ENCODE results near the gene NLGN1.

DNA sequence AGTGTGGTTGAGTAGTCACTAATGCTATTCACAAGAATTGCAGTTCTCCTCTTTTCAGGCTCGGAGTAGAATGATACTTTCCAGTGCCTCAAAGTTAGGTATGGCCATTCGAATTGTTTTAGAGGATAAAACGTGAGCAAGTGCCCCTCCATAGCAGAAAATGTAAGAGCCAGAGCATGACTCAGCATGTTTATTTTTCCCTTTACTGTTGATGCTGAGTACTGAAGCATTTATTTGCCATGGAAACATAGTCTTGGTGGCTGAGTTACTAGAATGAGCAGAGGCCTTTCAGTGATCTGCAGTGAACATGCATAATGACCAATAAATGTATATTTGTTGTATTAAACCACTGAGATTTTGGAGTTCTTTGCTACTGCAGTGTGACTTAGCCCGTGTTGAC lies 540.6 kb downstream of the NLGN1 start:
- TF ChIP-seq RAD21 (conservative IDR thresholded peaks at IDR 0.05 in 1 of 2, IDR thresholded peaks at IDR 0.05 in 1 of 2) (no peak), CTCF (IDR thresholded peaks at IDR 0.05) (no peak), MYC (IDR thresholded peaks at IDR 0.05; ENCODE audit: borderline replicate concordance, low read length) (no peak), SMC3 (IDR thresholded peaks at IDR 0.05) (no peak), POLR2AphosphoS2 (conservative IDR thresholded peaks at IDR 0.05; ENCODE audit: low read length) (no peak), PBX3 (IDR thresholded peaks at IDR 0.05) (no peak), TP53 (CRISPR knock-in tag; IDR thresholded peaks at IDR 0.05) (no peak)
